Neural cell (in vitro differentiated cells): ENCODE data around the gene NCOA5.

Source experiments
- CTCF ChIP-seq: fragments of 450-650 bp; IDR thresholded peaks from 2 replicates; pipeline ENCODE4 v1.5.1; 2014; ENCODE audit warnings: antibody characterized with exemption, mild to moderate bottlenecking, moderate library complexity; ENCODE audit not compliant: poor library complexity, severe bottlenecking
- EP300 ChIP-seq: fragments of 450-650 bp; conservative IDR thresholded peaks from 2 replicates; pipeline ENCODE4 v1.6.1; 2014; ENCODE audit warnings: antibody characterized with exemption, mild to moderate bottlenecking, moderate library complexity; ENCODE audit not compliant: poor library complexity, severe bottlenecking
- EZH2 ChIP-seq: fragments of 200-600, 300-800 bp; shearing (Covaris generic), sonication (generic); IDR thresholded peaks from 2 replicates; pipeline ENCODE4 v1.6.1; 2014; ENCODE audit warnings: antibody characterized with exemption, low read length, borderline replicate concordance, mild to moderate bottlenecking; ENCODE audit not compliant: insufficient read depth, poor library complexity, severe bottlenecking
- MXI1 ChIP-seq: fragments of 450-650 bp; conservative IDR thresholded peaks from 2 replicates; pipeline ENCODE4 v1.6.1; 2014; ENCODE audit warnings: antibody characterized with exemption, mild to moderate bottlenecking; ENCODE audit not compliant: poor library complexity, severe bottlenecking
- POLR2AphosphoS5 ChIP-seq: IDR thresholded peaks from 2 replicates; pipeline ENCODE4 v1.6.1; 2012
- RAD21 ChIP-seq: fragments of 450-650 bp; conservative IDR thresholded peaks from 2 replicates; pipeline ENCODE4 v1.6.1; 2014; ENCODE audit warnings: antibody characterized with exemption, mild to moderate bottlenecking, moderate library complexity
- SMC3 ChIP-seq: fragments of 450-650 bp; conservative IDR thresholded peaks from 2 replicates; pipeline ENCODE4 v1.6.1; 2014; ENCODE audit warnings: antibody characterized with exemption, mild to moderate bottlenecking, moderate library complexity; ENCODE audit not compliant: poor library complexity
- TAF1 ChIP-seq: IDR thresholded peaks from 2 replicates; pipeline ENCODE4 v1.6.1; 2012; ENCODE audit warnings: low read depth
- TF ChIP-seq, protein P1 (sequence below): IDR thresholded peaks from 2 replicates; pipeline ENCODE4 v1.6.1; 2012; ENCODE audit warnings: borderline replicate concordance

- peak; percentile 81 for TF ChIP-seq SMC3
- peak; percentile 37 for TF ChIP-seq MXI1
- peak; percentile 86 for TF ChIP-seq CTCF
- TF ChIP-seq TAF1: no peak
- no peak for TF ChIP-seq EZH2
- TF ChIP-seq, protein P1, sequence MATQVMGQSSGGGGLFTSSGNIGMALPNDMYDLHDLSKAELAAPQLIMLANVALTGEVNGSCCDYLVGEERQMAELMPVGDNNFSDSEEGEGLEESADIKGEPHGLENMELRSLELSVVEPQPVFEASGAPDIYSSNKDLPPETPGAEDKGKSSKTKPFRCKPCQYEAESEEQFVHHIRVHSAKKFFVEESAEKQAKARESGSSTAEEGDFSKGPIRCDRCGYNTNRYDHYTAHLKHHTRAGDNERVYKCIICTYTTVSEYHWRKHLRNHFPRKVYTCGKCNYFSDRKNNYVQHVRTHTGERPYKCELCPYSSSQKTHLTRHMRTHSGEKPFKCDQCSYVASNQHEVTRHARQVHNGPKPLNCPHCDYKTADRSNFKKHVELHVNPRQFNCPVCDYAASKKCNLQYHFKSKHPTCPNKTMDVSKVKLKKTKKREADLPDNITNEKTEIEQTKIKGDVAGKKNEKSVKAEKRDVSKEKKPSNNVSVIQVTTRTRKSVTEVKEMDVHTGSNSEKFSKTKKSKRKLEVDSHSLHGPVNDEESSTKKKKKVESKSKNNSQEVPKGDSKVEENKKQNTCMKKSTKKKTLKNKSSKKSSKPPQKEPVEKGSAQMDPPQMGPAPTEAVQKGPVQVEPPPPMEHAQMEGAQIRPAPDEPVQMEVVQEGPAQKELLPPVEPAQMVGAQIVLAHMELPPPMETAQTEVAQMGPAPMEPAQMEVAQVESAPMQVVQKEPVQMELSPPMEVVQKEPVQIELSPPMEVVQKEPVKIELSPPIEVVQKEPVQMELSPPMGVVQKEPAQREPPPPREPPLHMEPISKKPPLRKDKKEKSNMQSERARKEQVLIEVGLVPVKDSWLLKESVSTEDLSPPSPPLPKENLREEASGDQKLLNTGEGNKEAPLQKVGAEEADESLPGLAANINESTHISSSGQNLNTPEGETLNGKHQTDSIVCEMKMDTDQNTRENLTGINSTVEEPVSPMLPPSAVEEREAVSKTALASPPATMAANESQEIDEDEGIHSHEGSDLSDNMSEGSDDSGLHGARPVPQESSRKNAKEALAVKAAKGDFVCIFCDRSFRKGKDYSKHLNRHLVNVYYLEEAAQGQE: no peak
- peak; percentile 81 for TF ChIP-seq RAD21
- TF ChIP-seq EP300: no peak
- no peak for TF ChIP-seq POLR2AphosphoS5
Observed at GRCh38 chr20:46013829-46014516, 75.8 kb downstream of the NCOA5 start.
